Smooth muscle cell of the brain vasculature (primary cell): ENCODE measurements around the gene RAMAC.
"Not testable (repeated sequence)": the region's sequence is repeated elsewhere in the genome, so short reads cannot be mapped to it uniquely, and the experiment has no call there.

Source experiments
- DNase-seq: peaks from one replicate; pipeline ENCODE4 v3.0.0-alpha.2; 2012; ENCODE audit warnings: low read depth, low spot score

RAMAC gene

GRCh38 chr15:82985688-82986441 is at the start of gene RAMAC:
Gene RAMAC, plus strand, starts transcription at chr15:82986210. Its CDS starts 2,809 bp downstream, at chr15:82989019.
- peak; percentile 84 for DNase-seq

- no peak for DNase-seq
Measured at GRCh38 chr15:82936966-82937711, 48.9 kb upstream of the RAMAC start.

GRCh38 chr15:82937712-82938058 is 48.3 kb upstream of the RAMAC start:
- DNase-seq: no peak

GRCh38 chr15:82939678-82940077 is 46.3 kb upstream of the RAMAC start:
- DNase-seq: not testable (repeated sequence)

- DNase-seq: no peak
Measured at GRCh38 chr15:82942691-82943090, 43.3 kb upstream of the RAMAC start.

GRCh38 chr15:82943176-82943575 is 42.8 kb upstream of the RAMAC start:
- DNase-seq: no peak

- DNase-seq: no peak
Measured at GRCh38 chr15:82944056-82944455, 42.0 kb upstream of the RAMAC start.

GRCh38 chr15:82944821-82945220 is 41.2 kb upstream of the RAMAC start:
- no peak for DNase-seq

GRCh38 chr15:82945326-82945725 is 40.7 kb upstream of the RAMAC start:
- DNase-seq: no peak

GRCh38 chr15:82946155-82946701 is 39.8 kb upstream of the RAMAC start:
- DNase-seq: no peak

- DNase-seq: no peak
Measured at GRCh38 chr15:82950295-82950694, 35.7 kb upstream of the RAMAC start.

- no peak for DNase-seq
Measured at GRCh38 chr15:82950746-82951370, 35.2 kb upstream of the RAMAC start.

- DNase-seq: no peak
Measured at GRCh38 chr15:82951472-82952157, 34.4 kb upstream of the RAMAC start.

GRCh38 chr15:82952158-82953081 is 33.6 kb upstream of the RAMAC start, which contains the start of gene HOMER2:
Gene HOMER2, minus strand, starts transcription at chr15:82952720. Its CDS starts 185 bp downstream, at chr15:82952535.
- DNase-seq: no peak

- DNase-seq: no peak
Measured at GRCh38 chr15:82958638-82959037, 27.4 kb upstream of the RAMAC start.

GRCh38 chr15:82959423-82959822 is 26.6 kb upstream of the RAMAC start:
- no peak for DNase-seq

GRCh38 chr15:82960766-82961165 is 25.2 kb upstream of the RAMAC start:
- no peak for DNase-seq

- DNase-seq: no peak
Measured at GRCh38 chr15:82963471-82964341, 22.3 kb upstream of the RAMAC start.

GRCh38 chr15:82964890-82965289 is 21.1 kb upstream of the RAMAC start:
- no peak for DNase-seq

GRCh38 chr15:82966671-82967071 is 19.3 kb upstream of the RAMAC start:
- no peak for DNase-seq
